ENCODE data around the gene SOX5. TPM values are rescaled to one million over a fixed set of nuclear protein-coding genes. Genes with fewer than 3 reads are reported as not detected.

The SOX5 gene
- total RNA-seq, 2 experiments from 2014 or later, result 0.88 to 1.1 TPM

DNA sequence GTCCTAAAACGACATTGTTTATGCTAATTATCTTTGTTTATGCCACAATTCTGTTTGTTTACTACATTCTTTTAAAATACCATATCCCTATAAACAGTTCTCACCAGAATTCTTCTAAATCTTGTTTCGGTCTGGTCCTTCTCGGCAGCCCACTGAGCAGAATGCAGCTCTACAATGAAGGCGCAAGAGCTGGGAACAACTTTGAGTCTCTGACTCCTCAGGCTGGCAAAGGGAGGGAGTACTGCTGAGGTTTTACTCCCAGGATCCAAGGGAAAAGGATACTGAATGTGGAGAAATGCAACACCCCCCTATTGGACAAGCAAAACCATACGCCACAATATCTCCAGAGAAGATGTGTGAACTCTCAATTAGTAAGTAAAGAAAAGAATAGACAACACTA lies 5.4 kb downstream of the SOX5 start:
- ChIA-PET POLR2A (no interaction called here), CTCF (no interaction called here)
- H3K4me1 Mint-ChIP-seq, result no peaks in the 10 kb centered on the region
- H3K27me3 Mint-ChIP-seq, result peaks cover 3% of the 10 kb centered on the region
- no peak overlapping the region for H3K4me3 Mint-ChIP-seq
- DNase-seq, result no peak
- ATAC-seq, result no peak
- no peaks in the 10 kb centered on the region for H3K36me3 Mint-ChIP-seq (ENCODE audit: low read depth)
- intact Hi-C loops (cut with DNase I, micrococcal nuclease), result no loop called here
- no peak overlapping the region for H3K27ac Mint-ChIP-seq
- H3K9me3 Mint-ChIP-seq (ENCODE audit: low read depth), result no peaks in the 10 kb centered on the region

DNA sequence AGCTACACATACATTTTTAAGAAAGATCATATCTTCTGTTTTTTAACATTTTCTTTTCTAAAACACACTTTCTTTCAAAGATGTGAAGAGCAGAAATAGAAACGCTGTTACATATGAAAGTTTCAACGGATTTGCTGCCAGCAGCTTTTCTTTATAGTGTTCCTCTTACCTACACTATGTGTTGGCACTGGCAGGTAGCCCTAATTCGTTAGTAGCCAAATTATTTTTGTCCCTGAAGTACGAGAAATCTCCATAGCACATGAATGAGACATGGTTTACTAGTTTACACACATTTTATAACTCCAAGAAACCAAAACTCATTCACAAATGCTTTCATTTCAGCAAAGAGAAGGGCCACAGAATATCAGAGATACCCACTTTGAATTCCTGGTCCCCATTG lies 6.6 kb downstream of the SOX5 start:
- CTCF ChIA-PET, result no interaction called here
- DNase-seq, result no peak
- no peak for ATAC-seq
- Mint-ChIP-seq H3K27me3 (peaks cover 3% of the 10 kb centered on the region), H3K9me3 (ENCODE audit: low read depth) (no peaks in the 10 kb centered on the region), H3K4me1 (no peaks in the 10 kb centered on the region), H3K36me3 (ENCODE audit: low read depth) (no peaks in the 10 kb centered on the region), H3K27ac (no peak overlapping the region), H3K4me3 (no peak overlapping the region)
- intact Hi-C loops (cut with DNase I, micrococcal nuclease), result no loop called here
- POLR2A ChIA-PET, result no interaction called here

DNA sequence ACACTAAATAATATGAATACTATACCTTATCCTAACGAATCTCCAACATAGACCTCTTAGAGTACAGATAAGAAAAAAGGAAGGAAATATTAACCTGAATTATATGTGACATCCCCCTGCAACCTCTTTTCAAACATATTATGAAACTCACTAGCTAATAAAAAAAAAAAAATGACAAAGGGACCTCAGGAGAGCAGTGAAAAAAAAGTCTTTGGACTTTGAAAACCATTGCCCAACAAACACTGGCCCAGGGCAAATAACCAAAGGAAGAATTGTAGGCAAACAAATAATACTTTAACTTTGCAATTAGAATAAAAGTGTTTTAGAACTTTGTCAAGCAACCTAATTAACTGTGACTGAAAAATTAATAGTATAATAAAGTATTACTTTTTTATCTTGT lies 7.7 kb downstream of the SOX5 start:
- Mint-ChIP-seq H3K36me3 (ENCODE audit: low read depth) (no peaks in the 10 kb centered on the region), H3K4me1 (no peaks in the 10 kb centered on the region), H3K4me3 (no peak overlapping the region), H3K9me3 (ENCODE audit: low read depth) (no peaks in the 10 kb centered on the region), H3K27me3 (peaks cover under 1% of the 10 kb centered on the region), H3K27ac (no peak overlapping the region)
- intact Hi-C loops (cut with DNase I, micrococcal nuclease), result no loop called here
- DNase-seq (no peak), ATAC-seq (no peak)
- ChIA-PET CTCF (no interaction called here), POLR2A (no interaction called here)

DNA sequence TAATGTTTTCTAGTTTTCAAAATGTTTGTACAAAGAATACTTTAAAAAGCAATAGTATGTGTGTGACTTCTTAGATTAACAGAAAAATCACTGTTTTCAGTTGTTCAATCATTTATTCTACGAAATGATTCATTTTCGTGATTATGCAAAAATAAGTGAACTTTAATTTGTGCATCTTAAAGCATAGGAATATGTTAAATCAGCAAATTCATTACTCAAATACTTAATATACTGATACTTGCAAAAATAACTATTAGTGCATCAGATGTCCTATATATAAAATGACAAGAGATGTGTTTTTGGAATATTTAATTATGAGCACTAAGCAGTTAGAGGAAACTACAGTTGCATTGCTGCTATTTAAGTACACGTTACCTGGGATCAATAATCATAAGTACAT lies 11.0 kb downstream of the SOX5 start:
- no peak overlapping the region for H3K4me3 Mint-ChIP-seq
- DNase-seq (no peak), ATAC-seq (no peak)
- H3K36me3 Mint-ChIP-seq (ENCODE audit: low read depth), result no peaks in the 10 kb centered on the region
- no peaks in the 10 kb centered on the region for H3K9me3 Mint-ChIP-seq (ENCODE audit: low read depth)
- CTCF ChIA-PET, result no interaction called here
- H3K27ac Mint-ChIP-seq, result no peak overlapping the region
- no peaks in the 10 kb centered on the region for H3K27me3 Mint-ChIP-seq
- no peaks in the 10 kb centered on the region for H3K4me1 Mint-ChIP-seq
- POLR2A ChIA-PET, result no interaction called here
- intact Hi-C loops (cut with DNase I, micrococcal nuclease), result no loop called here

DNA sequence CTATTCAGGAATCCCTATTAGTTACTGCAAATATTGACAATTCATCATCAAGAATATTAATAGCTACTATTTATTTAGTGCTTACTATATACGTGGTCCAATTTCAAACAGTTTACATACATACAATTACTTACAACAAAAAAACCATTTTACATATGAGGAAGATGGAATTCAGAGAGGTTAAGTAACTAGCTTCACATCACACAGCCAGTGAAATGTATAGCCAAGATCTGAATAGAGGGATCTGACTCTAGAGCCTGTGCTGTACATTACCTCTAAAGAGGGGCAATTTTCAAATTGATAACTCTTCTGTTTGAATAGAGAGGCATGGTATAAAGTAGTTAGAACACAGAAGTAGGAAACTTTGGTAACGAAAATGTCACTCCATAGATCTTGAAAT lies 18.3 kb downstream of the SOX5 start:
- intact Hi-C loops (cut with DNase I, micrococcal nuclease), result no loop called here
- Mint-ChIP-seq H3K27me3 (no peaks in the 10 kb centered on the region), H3K36me3 (ENCODE audit: low read depth) (no peaks in the 10 kb centered on the region), H3K9me3 (ENCODE audit: low read depth) (no peaks in the 10 kb centered on the region), H3K27ac (no peak overlapping the region), H3K4me1 (no peaks in the 10 kb centered on the region), H3K4me3 (no peak overlapping the region)
- ChIA-PET POLR2A (no interaction called here), CTCF (no interaction called here)
- ATAC-seq (no peak), DNase-seq (no peak)

DNA sequence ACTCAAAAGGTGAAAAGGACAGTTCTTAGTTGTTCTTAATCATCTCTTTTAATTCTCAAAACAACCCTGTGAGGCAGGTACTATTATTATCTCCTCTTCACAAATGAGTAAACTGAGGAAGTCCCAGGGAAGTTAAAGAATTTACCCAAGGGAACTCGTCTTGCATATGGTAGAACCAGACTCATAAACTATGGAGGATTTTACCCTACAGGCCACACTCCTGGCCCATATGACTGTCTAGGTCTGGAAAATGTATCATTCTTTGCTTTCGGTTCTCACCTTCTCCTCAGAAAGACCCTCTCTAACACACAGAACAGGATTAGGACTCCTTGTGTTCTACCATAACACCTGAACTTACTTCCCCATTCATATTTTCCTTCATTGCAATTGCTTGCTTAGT lies 18.9 kb downstream of the SOX5 start:
- Mint-ChIP-seq H3K9me3 (ENCODE audit: low read depth) (no peaks in the 10 kb centered on the region), H3K27ac (no peak overlapping the region), H3K4me1 (no peaks in the 10 kb centered on the region), H3K4me3 (no peak overlapping the region), H3K36me3 (ENCODE audit: low read depth) (no peaks in the 10 kb centered on the region), H3K27me3 (no peaks in the 10 kb centered on the region)
- CTCF ChIA-PET, result no interaction called here
- ATAC-seq (no peak), DNase-seq (no peak)
- intact Hi-C loops (cut with DNase I, micrococcal nuclease), result no loop called here
- POLR2A ChIA-PET, result no interaction called here

DNA sequence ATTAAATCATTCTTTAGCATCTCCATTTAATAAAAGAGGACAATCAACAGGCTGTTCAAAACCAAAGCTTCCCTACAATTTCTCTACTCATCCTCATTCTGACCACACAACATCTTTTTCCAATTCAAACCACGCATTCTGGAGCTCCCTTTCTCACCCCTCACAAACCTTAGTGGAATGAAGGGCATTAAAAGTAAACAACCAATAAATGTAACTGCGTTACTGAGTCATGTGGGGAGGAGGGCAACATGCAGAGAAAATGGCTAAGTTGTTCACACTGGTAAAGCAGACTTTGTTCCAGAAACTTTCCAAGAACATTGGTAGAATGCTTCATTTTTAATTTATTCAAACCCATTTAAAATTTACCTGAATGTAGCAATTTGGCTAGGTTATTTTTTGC lies 19.6 kb downstream of the SOX5 start:
- CTCF ChIA-PET, result no interaction called here
- no peaks in the 10 kb centered on the region for H3K9me3 Mint-ChIP-seq (ENCODE audit: low read depth)
- intact Hi-C loops (cut with DNase I, micrococcal nuclease), result loop anchor here in 1 of 2 experiments (5.0 kb wide), 1 partner anchor 393 kb away; no protein-coding TSS in a partner anchor
- H3K36me3 Mint-ChIP-seq (ENCODE audit: low read depth), result no peaks in the 10 kb centered on the region
- POLR2A ChIA-PET, result no interaction called here
- H3K27ac Mint-ChIP-seq, result no peak overlapping the region
- ATAC-seq (no peak), DNase-seq (no peak)
- no peaks in the 10 kb centered on the region for H3K27me3 Mint-ChIP-seq
- H3K4me1 Mint-ChIP-seq, result no peaks in the 10 kb centered on the region
- no peak overlapping the region for H3K4me3 Mint-ChIP-seq

DNA sequence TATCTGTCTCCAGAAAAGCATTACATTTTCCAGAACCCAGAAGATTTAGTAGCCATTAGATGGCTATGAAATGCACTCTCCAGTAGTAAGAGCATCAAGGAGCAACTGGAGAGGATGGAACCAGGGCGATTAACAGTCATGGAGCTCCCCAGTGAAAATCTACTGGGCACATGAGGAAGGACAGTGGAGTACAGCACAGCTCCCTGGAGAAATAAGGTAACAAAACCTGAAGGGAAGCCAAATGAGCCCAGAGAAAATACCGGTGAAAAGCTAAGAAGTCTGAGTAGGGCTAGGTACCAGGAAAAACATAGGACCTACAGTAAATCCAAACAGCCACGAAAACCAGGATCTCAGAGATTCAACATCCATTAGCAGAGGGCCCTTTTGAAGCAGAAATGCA lies 21.6 kb downstream of the SOX5 start:
- Mint-ChIP-seq H3K27ac (no peak overlapping the region), H3K27me3 (no peaks in the 10 kb centered on the region), H3K9me3 (ENCODE audit: low read depth) (no peaks in the 10 kb centered on the region), H3K4me3 (no peak overlapping the region), H3K36me3 (ENCODE audit: low read depth) (no peaks in the 10 kb centered on the region), H3K4me1 (no peaks in the 10 kb centered on the region)
- intact Hi-C loops (cut with DNase I, micrococcal nuclease), result loop anchor here in 1 of 2 experiments (5.0 kb wide), 1 partner anchor 391 kb away; no protein-coding TSS in a partner anchor
- ChIA-PET CTCF (no interaction called here), POLR2A (no interaction called here)
- DNase-seq (no peak), ATAC-seq (no peak)

DNA sequence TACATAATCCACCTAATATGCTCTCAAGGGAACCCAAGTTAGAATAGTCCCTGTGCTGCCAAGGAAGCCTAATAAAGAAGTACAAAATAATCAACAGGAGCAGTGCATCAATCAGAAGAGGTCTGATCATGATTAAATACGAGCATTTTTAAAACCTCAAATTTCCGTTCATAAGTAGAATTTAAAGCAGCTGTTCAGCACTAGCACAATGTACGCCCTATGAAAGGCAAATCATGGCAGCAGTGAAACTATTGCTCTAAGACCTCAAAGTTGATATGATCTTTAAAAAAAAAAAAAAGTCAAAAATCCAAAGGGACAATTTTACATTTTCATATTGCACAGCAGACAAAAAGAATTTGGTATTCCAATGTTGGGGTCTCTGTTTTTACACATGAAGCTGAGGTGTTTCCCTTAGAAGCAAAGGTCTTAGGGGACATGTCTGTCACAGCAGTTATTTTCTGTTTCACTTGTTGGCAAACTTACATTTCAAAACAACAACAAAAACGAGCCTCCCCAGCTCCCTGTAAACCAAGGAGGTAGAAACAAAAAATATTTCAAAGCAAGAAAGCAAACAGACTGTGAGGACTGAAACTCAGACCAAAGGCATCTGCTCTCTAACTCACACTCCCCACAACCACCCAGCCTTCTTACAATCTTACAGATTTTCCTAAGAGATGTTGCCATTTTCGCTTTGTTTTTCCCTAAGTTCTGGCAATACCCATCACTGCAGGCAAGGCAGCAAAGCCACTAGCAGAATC lies 28.2 kb downstream of the SOX5 start:
- CTCF ChIA-PET, result no interaction called here

DNA sequence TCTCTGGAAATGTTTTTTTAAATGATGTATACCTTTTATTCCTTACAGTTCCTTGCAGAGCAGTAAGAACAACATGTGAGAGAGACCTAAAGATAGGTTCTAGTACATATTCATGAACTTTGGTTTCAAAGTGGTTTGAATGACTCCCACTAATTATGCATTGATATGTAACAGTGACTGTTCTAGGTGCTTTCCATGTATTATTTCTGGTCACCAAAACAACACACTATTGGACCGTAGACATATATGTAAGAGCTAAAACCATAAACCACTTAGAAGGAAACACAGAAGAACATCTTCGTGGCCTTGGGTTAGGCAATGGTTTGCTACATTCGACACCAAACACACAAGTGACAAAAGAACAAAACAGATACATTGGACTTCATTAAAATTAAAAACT lies 37.9 kb downstream of the SOX5 start:
- ChIA-PET POLR2A (no interaction called here), CTCF (interaction anchor here (0.6 kb wide), 1 partner anchor 156 kb away, joined by 3 read pairs; no protein-coding TSS in a partner anchor)
- Mint-ChIP-seq H3K4me1 (no peaks in the 10 kb centered on the region), H3K27me3 (no peaks in the 10 kb centered on the region), H3K36me3 (ENCODE audit: low read depth) (no peaks in the 10 kb centered on the region), H3K27ac (no peak overlapping the region), H3K4me3 (no peak overlapping the region), H3K9me3 (ENCODE audit: low read depth) (peaks cover 2% of the 10 kb centered on the region)
- ATAC-seq (no peak), DNase-seq (no peak)
- intact Hi-C loops (cut with DNase I, micrococcal nuclease), result no loop called here

More for the DNA sequence above, 28.2 kb downstream of the SOX5 start:
- H3K4me3 Mint-ChIP-seq, result no peak overlapping the region
- peaks cover 3% of the 10 kb centered on the region for H3K9me3 Mint-ChIP-seq (ENCODE audit: low read depth)
- ATAC-seq (no peak), DNase-seq (no peak)
- H3K4me1 Mint-ChIP-seq, result no peaks in the 10 kb centered on the region
- POLR2A ChIA-PET, result no interaction called here
- no peaks in the 10 kb centered on the region for H3K27me3 Mint-ChIP-seq
- no peak overlapping the region for H3K27ac Mint-ChIP-seq
- intact Hi-C loops (cut with DNase I, micrococcal nuclease), result no loop called here
- no peaks in the 10 kb centered on the region for H3K36me3 Mint-ChIP-seq (ENCODE audit: low read depth)

DNA sequence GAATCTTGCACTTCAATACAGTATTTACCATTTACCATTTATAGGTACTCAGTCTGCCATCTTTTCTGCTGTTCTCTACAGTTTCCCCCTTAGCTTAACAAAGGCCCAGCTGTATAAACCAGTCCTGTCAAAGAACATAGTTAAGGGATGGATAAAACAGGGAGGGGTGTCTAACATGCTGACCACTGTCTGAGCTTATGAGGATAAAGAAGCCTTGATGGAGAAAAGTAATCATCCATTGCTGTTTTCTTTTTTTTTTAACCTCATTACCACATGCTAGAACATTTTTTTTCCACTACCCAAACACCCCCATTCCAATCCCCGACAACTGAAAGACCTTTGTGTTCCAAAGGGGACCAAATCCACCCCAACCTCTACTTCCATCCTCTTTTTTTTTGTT lies 39.9 kb downstream of the SOX5 start:
- Mint-ChIP-seq H3K27me3 (no peaks in the 10 kb centered on the region), H3K4me3 (no peak overlapping the region), H3K4me1 (no peaks in the 10 kb centered on the region), H3K36me3 (ENCODE audit: low read depth) (no peaks in the 10 kb centered on the region), H3K27ac (no peak overlapping the region), H3K9me3 (ENCODE audit: low read depth) (no peaks in the 10 kb centered on the region)
- ChIA-PET CTCF (no interaction called here), POLR2A (no interaction called here)
- no peak for DNase-seq
- ATAC-seq, result no peak
- intact Hi-C loops (cut with DNase I, micrococcal nuclease), result no loop called here

DNA sequence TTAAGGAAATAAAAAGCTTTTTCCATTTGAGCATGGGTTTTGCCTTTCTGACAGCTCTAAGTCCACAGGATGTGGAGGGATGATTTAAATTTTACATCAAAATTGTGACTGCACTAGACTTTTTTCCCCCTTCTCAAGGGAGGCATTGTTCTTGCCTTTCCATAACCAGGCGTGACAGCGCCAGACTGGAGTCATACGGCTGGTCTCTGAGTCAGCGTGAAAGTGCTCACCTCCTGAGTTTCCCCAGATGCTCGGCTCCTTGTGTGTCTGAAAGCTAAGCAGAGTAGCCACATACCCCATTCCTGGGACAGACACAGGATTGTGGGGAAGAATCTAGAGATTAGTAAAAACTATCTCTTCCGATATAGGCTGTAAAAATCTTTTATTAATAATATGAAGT lies 43.1 kb downstream of the SOX5 start:
- no peaks in the 10 kb centered on the region for H3K4me1 Mint-ChIP-seq
- no peak for DNase-seq

More for the DNA sequence above, 43.1 kb downstream of the SOX5 start:
- intact Hi-C loops (cut with DNase I, micrococcal nuclease), result no loop called here
- ChIA-PET POLR2A (no interaction called here), CTCF (no interaction called here)
- no peak for ATAC-seq
- Mint-ChIP-seq H3K27me3 (no peaks in the 10 kb centered on the region), H3K9me3 (ENCODE audit: low read depth) (peaks cover 3% of the 10 kb centered on the region), H3K27ac (no peak overlapping the region), H3K4me3 (no peak overlapping the region), H3K36me3 (ENCODE audit: low read depth) (no peaks in the 10 kb centered on the region)

Data from activated CD4-positive, alpha-beta T cell treated with anti-CD3 and anti-CD28 coated beads for 36 hours (primary cell).